GM12864 (cell line): ENCODE data around the gene TEAD3.
A peak's percentile ranks its signal among the peaks of the same experiment; 100 is the strongest.
"Not testable (repeated sequence)": the region's sequence is repeated elsewhere in the genome, so short reads cannot be mapped to it uniquely, and the experiment has no call there.

ENCODE experiments used
- DNase-seq: peaks from one replicate; pipeline ENCODE4 v3.0.0-alpha.2; 2011; ENCODE audit warnings: low read depth
- H3K4me3 ChIP-seq: 2 replicates; pipeline ENCODE4 v1.5.1; 2011; ENCODE audit warnings: mild to moderate bottlenecking, low read depth, low read length, control low read depth
- CTCF ChIP-seq: IDR thresholded peaks from 2 replicates; pipeline ENCODE4 v1.5.1; 2011; ENCODE audit warnings: low read depth, mild to moderate bottlenecking, moderate library complexity, low read length, control low read depth, inconsistent platforms; ENCODE audit errors: missing control alignments

Gene TEAD3

GRCh38 chr6:35496841-35497570 lies at the start of gene TEAD3:
TEAD3 (minus strand) TSS chr6:35497079.
- H3K4me3 ChIP-seq, result peak within 1 kb of the TSS; percentile 59
- TF ChIP-seq CTCF, result peak; percentile 2

GRCh38 chr6:35544769-35545361 lies 48.0 kb upstream of the TEAD3 start:
- DNase-seq, result no peak
- no peak for TF ChIP-seq CTCF
- H3K4me3 ChIP-seq, result no peak overlapping the region

More at GRCh38 chr6:35496841-35497570, at the start of gene TEAD3:
- DNase-seq, result no peak

- no peak for TF ChIP-seq CTCF
- no peak overlapping the region for H3K4me3 ChIP-seq
- no peak for DNase-seq
Measured at GRCh38 chr6:35543459-35544193, 46.7 kb upstream of the TEAD3 start.

GRCh38 chr6:35541836-35542235 lies 45.0 kb upstream of the TEAD3 start:
- DNase-seq, result no peak
- no peak overlapping the region for H3K4me3 ChIP-seq
- TF ChIP-seq CTCF, result no peak

GRCh38 chr6:35539223-35539622 lies 42.3 kb upstream of the TEAD3 start:
- no peak for TF ChIP-seq CTCF
- no peak for DNase-seq
- no peak overlapping the region for H3K4me3 ChIP-seq

GRCh38 chr6:35535847-35536246 lies 39.0 kb upstream of the TEAD3 start:
- not testable (repeated sequence) for DNase-seq, H3K4me3 ChIP-seq

GRCh38 chr6:35534407-35535170 lies 37.7 kb upstream of the TEAD3 start:
- TF ChIP-seq CTCF, result no peak
- no peak overlapping the region for H3K4me3 ChIP-seq
- no peak for DNase-seq
